Right lobe of liver (tissue), 4 donors: ENCODE data around the gene PLCZ1.

Experiments
- POLR2A ChIP-seq: fragments of 450-650 bp; IDR thresholded peaks from one replicate; pipeline ENCODE4 v1.6.1; 2017; ENCODE audit warnings: antibody characterized with exemption, mild to moderate bottlenecking
- TF ChIP-seq, protein P1 (sequence below), 4 donors: fragments of 200-600 bp in 3 of 4; fragments of 450-650 bp in 1 of 4; IDR thresholded peaks; one replicate each; pipeline versions ENCODE4 v1.5.1 to v1.8.0; 2016 to 2022; ENCODE audit warnings: antibody characterized with exemption in 4 of 4, mild to moderate bottlenecking in 2 of 4
- donor health status: DM: no; HTN: no; CAD: no.
- donor health status: DM: no; HTN: no; CAD: no.
- donor health status: DM: no; HTN: yes; CAD: no.

DNA sequence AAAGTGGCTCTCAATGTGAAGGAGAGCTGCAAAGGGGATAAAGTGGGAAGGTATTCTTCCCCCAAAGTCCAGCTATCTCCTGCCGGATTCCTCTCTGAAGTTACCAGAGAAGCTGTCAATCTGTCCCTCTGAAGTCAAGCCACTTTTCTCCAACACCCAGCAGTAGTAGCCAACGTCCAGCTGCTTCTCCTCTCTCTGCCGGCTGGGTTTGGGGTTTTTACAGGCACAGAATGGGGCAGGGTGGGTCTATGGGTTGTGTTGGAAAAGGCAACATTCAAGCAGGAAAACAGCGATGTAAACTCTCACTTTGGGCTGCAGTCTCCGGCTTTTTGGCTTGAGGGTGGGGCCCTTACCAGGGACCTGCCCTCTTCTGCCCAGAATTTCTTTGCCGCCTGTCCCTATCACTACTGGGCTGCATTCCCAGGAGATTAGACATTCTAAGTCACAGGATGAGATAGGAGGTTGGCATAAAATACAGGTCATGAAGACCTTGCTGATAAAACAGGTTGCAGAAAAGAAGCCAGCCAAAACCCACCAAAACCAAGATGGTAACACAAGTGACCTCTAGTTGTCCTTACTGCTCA is 16.4 kb upstream of the PLCZ1 start:
- TF ChIP-seq, protein P1, sequence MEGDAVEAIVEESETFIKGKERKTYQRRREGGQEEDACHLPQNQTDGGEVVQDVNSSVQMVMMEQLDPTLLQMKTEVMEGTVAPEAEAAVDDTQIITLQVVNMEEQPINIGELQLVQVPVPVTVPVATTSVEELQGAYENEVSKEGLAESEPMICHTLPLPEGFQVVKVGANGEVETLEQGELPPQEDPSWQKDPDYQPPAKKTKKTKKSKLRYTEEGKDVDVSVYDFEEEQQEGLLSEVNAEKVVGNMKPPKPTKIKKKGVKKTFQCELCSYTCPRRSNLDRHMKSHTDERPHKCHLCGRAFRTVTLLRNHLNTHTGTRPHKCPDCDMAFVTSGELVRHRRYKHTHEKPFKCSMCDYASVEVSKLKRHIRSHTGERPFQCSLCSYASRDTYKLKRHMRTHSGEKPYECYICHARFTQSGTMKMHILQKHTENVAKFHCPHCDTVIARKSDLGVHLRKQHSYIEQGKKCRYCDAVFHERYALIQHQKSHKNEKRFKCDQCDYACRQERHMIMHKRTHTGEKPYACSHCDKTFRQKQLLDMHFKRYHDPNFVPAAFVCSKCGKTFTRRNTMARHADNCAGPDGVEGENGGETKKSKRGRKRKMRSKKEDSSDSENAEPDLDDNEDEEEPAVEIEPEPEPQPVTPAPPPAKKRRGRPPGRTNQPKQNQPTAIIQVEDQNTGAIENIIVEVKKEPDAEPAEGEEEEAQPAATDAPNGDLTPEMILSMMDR (IDR thresholded peaks at IDR 0.05), result no peak
- TF ChIP-seq POLR2A, result no peak
